Testis (tissue), 2 donors: ENCODE results near the gene BCO2.

Experiments
- CTCF ChIP-seq, 3 experiments: fragments of 450-650 bp in 2 of 3; fragments of 200-600 bp in 1 of 3; sonication (generic) in 1 of 3; IDR thresholded peaks; one replicate each; pipeline ENCODE4 v1.5.1; 2016 to 2019; ENCODE audit warnings: antibody characterized with exemption in 3 of 3, mild to moderate bottlenecking in 2 of 3, moderate library complexity in 1 of 3
- POLR2A ChIP-seq: fragments of 450-650 bp; IDR thresholded peaks from one replicate; pipeline ENCODE4 v1.6.1; 2017; ENCODE audit warnings: antibody characterized with exemption, mild to moderate bottlenecking, moderate library complexity

GRCh38 chr11:112128483-112129121 lies 46.7 kb upstream of the BCO2 start:
- TF ChIP-seq CTCF (IDR thresholded peaks at IDR 0.05) (no peak), POLR2A (no peak)
